Stomach smooth muscle (tissue), 2 donors: ENCODE data around the gene SLC5A1.
"Not testable (repeated sequence)": the region's sequence is repeated elsewhere in the genome, so short reads cannot be mapped to it uniquely, and the experiment has no call there.

Experiments used
- H3K27ac ChIP-seq: one replicate; pipeline ENCODE4 v1.7.0; 2013; ENCODE audit warnings: mild to moderate bottlenecking, low read length, inconsistent platforms
- H3K27me3 ChIP-seq, 2 donors: one replicate each; pipeline ENCODE4 v1.7.0; 2013; ENCODE audit warnings: low read length in 2 of 2; ENCODE audit not compliant: insufficient read depth in 2 of 2, control insufficient read depth in 1 of 2
- H3K36me3 ChIP-seq, 2 donors: one replicate each; pipeline ENCODE4 v1.7.0; 2013; ENCODE audit warnings: low read length in 2 of 2; ENCODE audit not compliant: control insufficient read depth in 2 of 2, insufficient read depth in 2 of 2
- H3K4me1 ChIP-seq: one replicate; pipeline ENCODE4 v1.7.0; 2013; ENCODE audit warnings: low read length; ENCODE audit not compliant: control insufficient read depth, insufficient read depth
- H3K4me3 ChIP-seq, 2 donors: one replicate each; pipeline ENCODE4 v1.7.0; 2013; ENCODE audit warnings: low read length in 2 of 2
- H3K9ac ChIP-seq, 2 donors: one replicate each; pipeline ENCODE4 v1.7.0; 2013; ENCODE audit warnings: low read length in 2 of 2, mild to moderate bottlenecking in 1 of 2
- H3K9me3 ChIP-seq, 2 donors: one replicate each; pipeline ENCODE4 v1.7.0; 2013; ENCODE audit warnings: low read length in 2 of 2; ENCODE audit not compliant: control insufficient read depth in 2 of 2
- donor health status: healthy.
- donor health status: Pancreatic carcinoma.

SLC5A1 gene

DNA sequence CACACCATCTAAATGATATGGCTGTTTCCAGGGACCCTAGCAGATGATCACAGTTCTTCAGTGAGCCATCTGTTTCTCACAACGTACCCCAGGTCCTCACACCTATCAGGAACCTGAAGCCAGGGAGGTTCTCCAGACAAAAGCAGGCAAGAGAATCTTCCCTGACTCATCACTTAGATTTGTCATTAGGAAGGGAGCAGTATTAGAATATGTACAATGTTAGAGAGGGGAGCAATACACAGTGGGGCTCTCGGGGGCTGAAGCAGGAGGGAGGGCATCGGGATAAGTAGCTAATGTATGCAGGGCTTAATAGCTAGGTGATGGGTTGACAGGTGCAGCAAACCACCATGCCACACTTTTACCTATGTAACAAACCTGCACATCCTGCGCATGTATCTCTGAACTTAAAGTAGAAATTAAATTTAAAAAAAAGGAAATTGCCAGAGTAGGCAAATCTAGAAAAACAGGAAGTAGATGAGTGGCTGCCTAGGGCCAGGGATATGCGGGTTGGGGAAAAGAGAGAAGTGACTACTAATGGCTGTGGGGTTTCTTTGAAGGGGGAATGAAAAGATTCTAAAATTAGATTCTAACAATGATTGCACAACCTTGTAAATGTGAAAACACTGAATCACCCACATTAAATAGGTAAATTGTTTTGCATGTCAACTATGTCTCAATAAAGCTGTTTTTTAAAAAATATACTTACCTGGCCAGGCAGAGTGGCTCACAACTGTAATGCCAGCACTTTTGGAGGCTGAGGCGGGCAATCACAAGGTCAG is 101.6 kb downstream of the SLC5A1 start:
- peaks cover 2% of the 10 kb centered on the region for H3K4me1 ChIP-seq
- H3K36me3 ChIP-seq: no peaks in the 10 kb centered on the region
- no peak overlapping the region for H3K9ac ChIP-seq
- no peaks in the 10 kb centered on the region for H3K27me3 ChIP-seq
- no peak overlapping the region for H3K27ac ChIP-seq
- H3K9me3 ChIP-seq: no peaks in the 10 kb centered on the region
- H3K4me3 ChIP-seq: no peak overlapping the region

DNA sequence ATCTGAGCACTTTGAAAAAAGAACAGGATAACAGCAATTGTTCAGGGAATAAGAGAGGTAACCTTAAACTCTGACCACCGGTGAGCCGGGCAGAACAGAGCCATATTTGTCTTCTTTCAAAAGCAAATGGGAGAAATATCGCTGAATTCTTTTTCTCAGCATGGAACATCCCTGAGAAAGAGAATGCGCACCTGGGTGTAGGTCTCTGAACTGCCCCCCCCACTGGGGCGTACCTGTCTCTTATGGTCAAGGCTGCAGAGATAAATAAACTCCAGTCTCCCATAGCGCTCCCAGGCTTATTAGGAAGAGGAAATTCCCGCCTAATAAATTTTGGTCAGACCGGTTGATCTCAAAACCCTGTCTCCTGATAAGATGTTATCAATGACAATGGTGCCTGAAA is 104.1 kb downstream of the SLC5A1 start:
- not testable (repeated sequence) for H3K4me3 ChIP-seq, H3K27me3 ChIP-seq, H3K27ac ChIP-seq, H3K9me3 ChIP-seq, H3K4me1 ChIP-seq, H3K9ac ChIP-seq, H3K36me3 ChIP-seq

DNA sequence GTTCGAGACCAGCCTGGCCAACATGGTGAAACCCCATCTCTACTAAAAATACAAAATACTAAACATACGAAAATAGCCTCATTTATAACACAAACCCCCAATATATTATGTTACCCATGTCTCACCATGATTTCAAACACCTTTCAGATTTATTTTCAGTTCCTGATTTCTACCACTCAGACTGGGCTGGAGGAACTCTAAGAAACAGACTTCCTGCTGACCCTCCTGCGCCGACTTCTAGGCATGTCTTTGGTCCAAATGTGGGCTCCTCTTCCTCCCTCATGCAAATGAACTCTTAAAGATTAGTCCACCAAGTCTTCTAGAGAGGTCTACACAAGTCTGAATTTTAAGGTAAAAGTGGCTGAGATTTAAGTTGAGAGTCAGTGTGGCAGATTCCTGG is 105.3 kb downstream of the SLC5A1 start:
- H3K4me3 ChIP-seq, H3K9ac ChIP-seq, H3K9me3 ChIP-seq, H3K27me3 ChIP-seq, H3K36me3 ChIP-seq, H3K4me1 ChIP-seq, H3K27ac ChIP-seq: not testable (repeated sequence)

DNA sequence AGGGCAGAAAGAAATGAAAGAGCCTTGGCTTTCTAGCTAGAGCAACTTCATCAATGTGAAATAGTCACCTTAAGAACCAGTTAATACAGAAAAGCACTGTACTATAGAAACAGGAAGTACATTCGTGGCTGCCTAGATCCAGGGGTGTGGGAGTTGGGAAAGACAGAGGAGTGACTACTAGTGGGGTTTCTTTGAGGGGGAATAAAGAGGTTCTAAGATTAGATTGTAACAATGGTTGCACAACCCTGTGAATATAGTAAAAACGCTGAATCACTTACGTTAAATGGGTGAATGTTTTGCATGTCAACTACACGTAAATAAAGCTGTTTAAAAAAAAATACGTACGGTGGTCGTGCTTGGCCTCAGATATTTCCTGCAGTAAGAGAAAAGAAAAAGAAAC is 107.6 kb downstream of the SLC5A1 start:
- not testable (repeated sequence) for H3K9ac ChIP-seq, H3K36me3 ChIP-seq, H3K9me3 ChIP-seq, H3K4me1 ChIP-seq, H3K27me3 ChIP-seq, H3K27ac ChIP-seq, H3K4me3 ChIP-seq

DNA sequence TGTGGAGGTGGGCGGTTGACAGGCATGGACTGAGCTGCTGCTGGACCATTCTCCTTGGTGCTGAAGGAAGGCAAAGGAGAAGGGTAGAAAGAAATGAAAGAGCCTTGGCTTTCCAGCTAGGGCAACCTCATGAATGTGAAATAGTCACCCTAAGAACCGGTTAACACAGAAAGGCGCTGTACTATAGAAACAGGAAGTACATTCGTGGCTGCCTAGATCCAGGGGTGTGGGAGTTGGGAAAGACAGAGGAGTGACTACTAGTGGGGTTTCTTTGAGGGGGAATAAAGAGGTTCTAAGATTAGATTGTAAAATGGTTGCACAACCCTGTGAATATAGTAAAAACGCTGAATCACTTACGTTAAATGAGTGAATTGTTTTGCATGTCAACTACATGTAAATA is 108.6 kb downstream of the SLC5A1 start:
- not testable (repeated sequence) for H3K9me3 ChIP-seq, H3K4me3 ChIP-seq

GRCh38 chr22:32154727-32155126 is 111.7 kb downstream of the SLC5A1 start:
- not testable (repeated sequence) for H3K36me3 ChIP-seq, H3K27ac ChIP-seq, H3K4me1 ChIP-seq, H3K27me3 ChIP-seq, H3K9ac ChIP-seq, H3K4me3 ChIP-seq, H3K9me3 ChIP-seq

More for the DNA sequence above, 108.6 kb downstream of the SLC5A1 start:
- H3K36me3 ChIP-seq, H3K27ac ChIP-seq, H3K27me3 ChIP-seq, H3K9ac ChIP-seq, H3K4me1 ChIP-seq: not testable (repeated sequence)

DNA sequence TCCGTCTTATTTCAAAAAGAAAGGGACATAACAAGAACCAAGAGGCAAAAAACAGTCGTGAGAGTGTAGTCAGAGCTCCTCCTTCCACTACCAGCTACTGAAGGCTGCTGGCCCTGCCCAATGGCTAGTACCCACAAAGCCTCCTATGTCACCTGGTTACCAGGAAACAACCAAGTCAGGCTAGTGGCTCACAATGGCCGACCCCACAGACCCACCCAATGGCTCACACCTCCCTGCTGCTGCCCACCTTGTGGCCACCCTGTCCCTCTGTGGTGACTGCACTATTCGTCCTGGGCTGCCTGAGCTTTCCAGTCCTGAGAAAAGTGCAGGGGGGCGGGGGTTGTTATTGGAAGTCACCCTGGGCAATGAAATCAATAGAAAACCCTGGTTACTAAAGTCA is 114.6 kb downstream of the SLC5A1 start:
- H3K27ac ChIP-seq, H3K4me1 ChIP-seq, H3K4me3 ChIP-seq, H3K9me3 ChIP-seq, H3K9ac ChIP-seq, H3K36me3 ChIP-seq, H3K27me3 ChIP-seq: not testable (repeated sequence)

- Histone ChIP-seq H3K4me3 (no peak within 1 kb of the TSS), H3K9ac (no peak within 1 kb of the TSS), H3K27me3 (peaks cover 4 to 5% of the 10 kb centered on the region in 2 donors), H3K4me1 (no peaks in the 10 kb centered on the region), H3K27ac (no peak within 1 kb of the TSS), H3K36me3 (no peaks in the 10 kb centered on the region), H3K9me3 (no peaks in the 10 kb centered on the region)
Measured at GRCh38 chr22:32158712-32159533, 115.9 kb downstream of the SLC5A1 start, which contains the start of gene C22orf42. TSS of gene C22orf42 (minus strand) at chr22:32159303. CDS start at chr22:32159215, 88 bp downstream.

DNA sequence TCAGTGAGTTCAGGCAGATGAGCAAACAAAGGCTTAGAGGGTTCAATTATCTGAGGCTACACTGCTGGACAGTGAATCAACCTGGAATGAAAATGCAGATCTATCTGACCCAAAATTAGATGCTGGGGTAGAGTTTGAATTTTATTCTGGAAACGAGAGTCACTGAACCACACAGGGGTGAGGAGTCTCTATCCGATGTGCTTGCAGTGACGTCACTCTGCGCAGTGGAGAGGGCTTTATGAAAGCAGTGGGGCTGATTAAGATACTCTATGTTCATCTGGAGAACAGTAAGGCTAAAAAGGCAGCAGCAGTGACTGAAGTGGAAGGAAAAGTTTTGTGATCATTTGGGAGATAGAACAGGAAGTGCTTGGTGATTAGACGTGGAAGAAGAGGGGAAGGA is 117.3 kb downstream of the SLC5A1 start:
- not testable (repeated sequence) for H3K4me1 ChIP-seq, H3K9ac ChIP-seq, H3K9me3 ChIP-seq, H3K4me3 ChIP-seq, H3K27ac ChIP-seq, H3K27me3 ChIP-seq, H3K36me3 ChIP-seq
